ENCODE measurements around the gene DNAJB7.
"Not testable (repeated sequence)": the region's sequence is repeated elsewhere in the genome, so short reads cannot be mapped to it uniquely, and the experiment has no call there.

Gene DNAJB7

GRCh38 chr22:40862013-40862412, at the start of gene DNAJB7:
TSS of gene DNAJB7 (minus strand) at chr22:40862113. CDS start at chr22:40861994, 119 bp downstream.
- no peak for DNase-seq

DNA sequence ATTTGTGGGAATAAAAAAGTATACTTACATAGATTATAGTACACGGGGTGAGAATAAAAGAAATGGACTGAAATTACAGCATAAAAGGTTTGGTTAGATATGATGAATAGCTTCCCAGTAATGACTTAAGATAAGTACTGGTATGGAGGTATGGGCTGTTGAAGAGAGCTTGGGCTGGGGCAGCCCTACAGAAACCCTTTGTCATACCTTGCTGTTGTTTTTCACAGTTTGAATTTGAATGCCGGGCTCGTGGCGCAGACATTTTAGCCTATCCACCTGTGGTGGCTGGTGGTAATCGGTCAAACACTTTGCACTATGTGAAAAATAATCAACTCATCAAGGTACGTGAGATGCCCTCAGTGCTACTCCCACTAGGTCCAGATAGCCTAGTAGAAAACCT, 47.0 kb upstream of the DNAJB7 start:
- no peak for DNase-seq

GRCh38 chr22:40904101-40904500, 42.2 kb upstream of the DNAJB7 start:
- DNase-seq, result no peak

- peak; percentile 70 for DNase-seq
Measured at GRCh38 chr22:40898850-40899357, 37.0 kb upstream of the DNAJB7 start.

- DNase-seq, result no peak
Measured at GRCh38 chr22:40894417-40894816, 32.5 kb upstream of the DNAJB7 start.

GRCh38 chr22:40890881-40891280, 29.0 kb upstream of the DNAJB7 start:
- DNase-seq, result peak; percentile 21

GRCh38 chr22:40889116-40889515, 27.2 kb upstream of the DNAJB7 start:
- no peak for DNase-seq

DNA sequence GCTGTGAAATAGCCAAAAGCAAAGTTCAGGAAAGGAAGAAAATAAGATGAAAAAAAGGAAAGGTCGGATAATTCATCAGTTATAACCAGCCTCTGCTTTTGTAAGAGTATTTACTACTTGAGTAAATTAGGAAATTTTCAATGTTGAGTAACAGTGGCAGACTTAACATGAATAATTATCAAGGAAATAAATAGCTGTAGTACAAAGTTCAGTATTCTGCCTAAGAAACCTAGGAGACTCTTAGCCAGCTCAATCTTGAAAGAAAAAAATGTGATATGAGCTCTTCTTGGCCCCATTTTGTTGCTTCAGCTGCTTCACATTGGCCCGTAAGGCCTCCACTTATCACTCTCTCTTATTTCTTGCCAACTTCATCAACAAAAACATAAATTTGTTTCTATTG, 17.0 kb upstream of the DNAJB7 start:
- DNase-seq, result no peak

- DNase-seq, result no peak
Measured at GRCh38 chr22:40877488-40877887, 15.6 kb upstream of the DNAJB7 start.

DNA sequence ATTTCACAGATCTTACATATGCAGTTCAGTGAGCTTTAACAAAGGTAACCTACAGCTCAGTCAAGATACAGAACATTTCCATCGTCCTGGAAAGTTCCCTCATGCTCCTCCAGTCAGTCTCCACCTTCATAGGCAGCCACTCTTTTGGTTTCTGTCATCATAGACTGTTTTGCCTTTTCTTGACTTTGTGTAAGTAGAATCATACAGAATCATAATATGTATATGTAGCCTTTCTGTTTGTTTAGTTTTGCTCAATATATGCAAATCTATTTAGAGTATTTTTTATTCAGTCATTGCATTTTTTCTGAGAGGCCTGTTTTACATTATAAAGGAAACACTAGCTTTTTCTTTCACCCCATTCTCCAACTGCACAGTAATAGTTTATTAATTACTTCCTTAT, 15.0 kb upstream of the DNAJB7 start:
- no peak for DNase-seq

DNA sequence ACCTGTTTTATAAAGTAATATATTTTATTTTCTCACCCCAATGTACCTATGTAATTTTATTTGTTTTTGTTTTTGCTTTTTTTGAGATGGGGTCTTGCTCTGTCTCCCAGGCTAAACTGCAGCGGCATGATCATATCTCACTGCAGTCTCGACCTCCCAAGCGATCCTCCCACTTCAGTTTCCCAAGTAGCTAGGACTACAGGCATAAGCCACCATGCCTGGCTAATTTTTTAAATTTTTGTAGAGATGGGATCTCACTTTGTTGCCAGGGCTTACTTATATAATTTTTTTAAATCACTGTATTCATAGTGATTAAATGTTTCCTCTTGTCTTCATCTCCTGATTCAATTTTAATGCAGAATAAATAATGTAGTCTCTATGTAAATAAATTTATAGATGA, 13.2 kb upstream of the DNAJB7 start:
- DNase-seq, result no peak

DNA sequence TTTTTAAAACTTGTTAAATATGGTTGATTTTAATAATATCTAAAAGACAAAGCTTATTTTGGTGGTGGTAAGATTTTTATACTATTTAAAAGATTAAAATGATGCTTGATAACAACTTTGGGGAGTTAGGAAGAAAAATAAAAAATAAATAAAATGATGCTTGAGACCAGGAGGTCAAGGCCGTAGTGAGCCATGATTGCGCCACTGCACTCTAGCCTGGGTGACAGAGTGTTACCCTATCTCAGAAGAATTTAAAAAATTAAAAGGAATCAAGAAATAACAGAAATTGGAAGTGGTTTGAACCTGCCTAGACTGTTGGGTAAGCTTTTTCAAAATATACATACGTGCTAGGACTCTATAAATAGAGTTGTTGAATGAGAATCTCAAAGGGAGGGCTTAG, 12.1 kb upstream of the DNAJB7 start:
- DNase-seq, result no peak

DNA sequence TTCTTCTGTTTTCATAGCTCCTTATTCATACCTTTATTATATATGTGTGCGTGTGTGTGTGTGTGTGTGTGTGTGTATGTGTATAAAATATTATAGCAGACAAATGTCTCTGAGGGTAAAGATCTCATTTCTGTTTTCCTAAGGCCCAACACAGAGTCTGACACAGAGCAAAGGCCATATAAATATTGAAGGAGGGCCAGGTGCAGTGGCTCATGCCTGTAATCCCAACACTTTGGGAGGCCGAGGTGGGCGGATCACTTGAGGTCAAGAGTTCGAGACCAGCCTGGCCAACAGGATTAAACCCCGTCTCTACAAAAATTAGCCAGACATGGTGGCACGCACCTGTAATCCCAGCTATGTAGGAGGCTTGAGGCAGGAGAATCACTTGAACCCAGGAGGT, 6.5 kb upstream of the DNAJB7 start:
- DNase-seq, result not testable (repeated sequence)

- DNase-seq, result no peak
Measured at GRCh38 chr22:40867109-40867508, 5.2 kb upstream of the DNAJB7 start.

- no peak for DNase-seq
Measured at GRCh38 chr22:40862537-40862936, 624 bp upstream of the DNAJB7 start.

- no peak for DNase-seq
Measured at GRCh38 chr22:40857309-40857855, 4.5 kb downstream of the DNAJB7 start.

GRCh38 chr22:40856513-40857308, 5.2 kb downstream of the DNAJB7 start, which contains the start of the genes ST13 and XPNPEP3:
TSS of gene ST13 (minus strand) at chr22:40856639. CDS start at chr22:40856540, 99 bp downstream.
TSS of gene XPNPEP3 (plus strand) at chr22:40857148. CDS start at chr22:40857182, 34 bp downstream.
- DNase-seq, result peak; percentile 96

DNA sequence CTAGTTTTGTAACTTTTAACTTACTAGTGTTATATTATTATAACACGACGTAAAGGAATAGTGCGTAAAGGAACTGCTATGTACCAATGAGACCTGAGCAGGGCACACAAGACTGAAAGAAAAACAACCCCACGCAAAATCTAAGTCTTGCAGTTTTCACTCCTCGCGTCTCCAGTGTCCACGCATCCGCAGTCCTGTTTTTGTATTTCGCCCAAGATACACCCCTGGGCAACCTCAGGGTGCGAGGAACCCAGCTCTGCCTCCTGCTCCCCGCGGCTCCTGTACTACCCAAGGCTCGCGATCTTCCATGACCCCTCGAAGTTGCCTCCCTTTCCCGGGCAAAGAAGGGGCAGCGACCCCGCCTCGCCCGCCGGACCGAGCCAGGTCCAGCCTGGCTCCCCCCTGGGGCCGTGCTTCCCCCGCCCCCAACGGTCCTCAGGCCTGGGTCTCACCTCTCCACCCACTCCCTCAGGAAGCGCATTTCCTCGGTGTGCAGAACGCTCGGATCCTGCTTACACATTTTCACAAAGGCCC, 5.9 kb downstream of the DNAJB7 start:
- peak; percentile 36 for DNase-seq

DNA sequence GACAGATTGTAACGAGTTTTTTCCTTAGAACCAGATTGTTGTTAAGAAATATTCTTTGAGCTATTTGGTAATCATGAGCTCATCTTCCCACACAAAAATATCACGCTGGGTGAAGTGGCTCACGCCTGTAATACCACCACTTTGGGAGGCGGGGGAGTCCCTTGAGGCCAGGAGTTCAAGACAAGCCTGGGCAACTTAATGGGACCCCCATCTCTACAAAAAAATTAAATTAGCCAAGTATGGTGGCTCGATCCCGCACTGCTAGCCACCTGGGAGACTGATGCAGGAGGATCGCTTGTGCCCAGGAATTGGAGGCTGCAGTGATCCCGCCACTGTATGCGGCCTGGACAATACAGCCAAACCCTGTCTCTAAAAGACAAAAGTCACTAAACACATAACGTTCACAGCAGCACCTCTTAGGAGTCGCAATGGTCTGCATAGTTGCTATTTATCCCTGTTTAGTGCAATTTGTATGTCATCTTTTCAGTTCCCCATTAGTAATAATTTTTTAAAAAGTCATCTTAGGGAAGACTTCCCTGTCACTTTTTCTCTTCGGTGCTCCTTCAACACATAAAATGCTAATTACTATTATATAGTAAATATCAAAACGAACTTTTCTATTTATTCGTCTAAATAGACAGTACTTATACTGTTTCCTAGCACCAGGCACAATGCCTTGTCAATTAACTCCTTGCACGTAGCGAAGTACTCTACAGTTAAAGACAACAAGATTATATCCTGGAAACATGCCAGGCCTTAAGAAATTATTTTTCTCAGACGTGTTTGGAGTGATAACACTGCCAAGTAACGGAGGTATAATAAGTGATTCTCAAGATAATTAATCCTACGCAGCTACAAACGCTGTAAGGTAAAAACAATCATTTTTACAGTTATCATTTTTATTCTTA, 6.6 kb downstream of the DNAJB7 start:
- DNase-seq, result peak; percentile 34

- DNase-seq, result peak; percentile 15
Measured at GRCh38 chr22:40853961-40854360, 8.0 kb downstream of the DNAJB7 start.

DNA sequence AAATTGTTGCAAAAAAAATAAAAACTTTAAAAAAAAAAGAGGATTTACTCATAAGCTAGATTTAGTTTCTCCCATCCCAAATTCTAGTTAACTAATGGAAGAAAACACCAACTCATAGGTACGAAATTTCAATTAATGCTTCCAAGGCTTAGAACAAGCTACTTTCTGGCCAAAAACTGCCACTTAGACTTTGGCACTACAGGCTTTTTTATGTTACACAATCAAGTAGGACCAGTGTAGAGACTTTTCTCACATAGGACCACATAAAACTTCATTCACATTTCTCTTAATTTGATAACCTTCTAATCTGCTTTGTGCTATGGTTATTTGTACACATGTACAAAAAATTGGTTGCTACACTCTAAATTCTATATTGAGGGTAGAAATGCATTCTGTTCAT, 8.6 kb downstream of the DNAJB7 start:
- no peak for DNase-seq

DNA sequence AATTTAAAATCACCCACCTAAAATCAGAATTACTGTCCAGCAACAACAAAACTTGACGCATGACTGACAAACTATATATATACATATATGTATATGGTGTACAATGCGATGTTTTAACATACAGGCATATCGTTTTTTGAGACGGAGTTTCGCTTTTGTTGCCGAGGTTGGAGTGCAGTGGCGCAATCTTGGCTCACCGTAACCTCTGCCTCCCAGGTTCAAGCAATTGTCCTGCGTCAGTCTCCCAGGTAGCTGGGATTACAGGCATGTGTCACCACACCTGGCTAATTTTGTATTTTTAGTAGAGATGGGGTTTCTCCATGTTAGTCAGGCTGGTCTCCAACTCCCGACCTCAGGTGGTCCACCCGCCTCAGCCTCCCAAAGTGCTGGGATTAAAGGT, 16.1 kb downstream of the DNAJB7 start:
- not testable (repeated sequence) for DNase-seq

- DNase-seq, result no peak
Measured at GRCh38 chr22:40844951-40845350, 17.0 kb downstream of the DNAJB7 start.
